HuH-7.5 (cell line): ENCODE data around the gene GADD45G.

Source experiments
- DNase-seq: peaks from one replicate; pipeline ENCODE4 v3.0.0; 2011; ENCODE audit warnings: low spot score

Gene GADD45G, protein sequence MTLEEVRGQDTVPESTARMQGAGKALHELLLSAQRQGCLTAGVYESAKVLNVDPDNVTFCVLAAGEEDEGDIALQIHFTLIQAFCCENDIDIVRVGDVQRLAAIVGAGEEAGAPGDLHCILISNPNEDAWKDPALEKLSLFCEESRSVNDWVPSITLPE

DNA sequence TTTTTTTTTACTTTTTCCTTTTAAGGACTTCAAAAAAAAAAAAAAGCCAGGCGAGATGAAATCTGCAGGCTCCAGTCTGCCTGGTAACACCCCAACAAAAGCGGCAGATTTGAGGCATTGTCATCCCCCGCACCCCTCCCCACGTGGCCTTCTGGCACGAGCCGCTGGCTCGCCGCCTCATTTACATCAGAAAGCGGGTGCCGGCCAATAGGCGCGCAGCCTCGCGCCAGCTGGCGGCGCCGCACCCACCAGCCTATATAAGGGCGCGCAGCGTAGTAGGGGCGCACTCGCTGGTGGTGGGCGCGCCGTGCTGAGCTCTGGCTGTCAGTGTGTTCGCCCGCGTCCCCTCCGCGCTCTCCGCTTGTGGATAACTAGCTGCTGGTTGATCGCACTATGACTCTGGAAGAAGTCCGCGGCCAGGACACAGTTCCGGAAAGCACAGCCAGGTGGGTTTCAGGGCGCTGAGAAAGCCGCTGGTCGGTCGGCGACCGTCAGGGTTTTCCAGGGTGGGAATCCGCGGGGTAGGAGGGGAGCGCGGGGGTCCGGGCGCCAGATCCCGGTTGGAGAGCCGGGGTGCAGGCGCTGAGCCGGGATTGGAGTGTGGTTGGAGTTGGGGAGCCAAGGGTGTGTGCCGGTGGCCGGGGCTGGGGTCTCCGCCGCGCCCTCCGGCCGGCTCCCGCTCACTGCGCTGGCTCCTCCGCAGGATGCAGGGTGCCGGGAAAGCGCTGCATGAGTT lies at the start of gene GADD45G:
Gene GADD45G (plus strand): TSS at position 284 of the 736 bp plus-strand sequence. CDS start 110 bp downstream, at position 394.
- peak; percentile 67 for DNase-seq

DNA sequence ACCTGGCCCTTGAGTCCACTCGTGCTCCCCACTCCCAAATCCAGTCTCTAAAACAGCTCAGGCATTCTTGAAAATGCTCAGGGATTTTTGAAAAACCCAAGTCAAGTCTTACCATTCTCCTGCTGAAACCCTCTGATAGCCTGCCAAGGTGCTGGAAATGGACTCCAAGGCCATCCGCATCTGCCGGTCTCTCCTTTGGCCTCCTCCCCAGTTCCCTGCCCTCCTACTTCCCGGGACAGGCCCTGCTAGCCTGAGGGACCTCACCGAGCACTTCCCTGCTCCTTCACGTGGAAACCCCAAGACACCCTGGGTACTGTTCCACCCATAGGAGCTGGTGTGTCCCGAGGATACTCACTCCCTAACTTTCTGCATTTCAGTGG lies 49.8 kb upstream of the GADD45G start:
- DNase-seq: no peak

DNA sequence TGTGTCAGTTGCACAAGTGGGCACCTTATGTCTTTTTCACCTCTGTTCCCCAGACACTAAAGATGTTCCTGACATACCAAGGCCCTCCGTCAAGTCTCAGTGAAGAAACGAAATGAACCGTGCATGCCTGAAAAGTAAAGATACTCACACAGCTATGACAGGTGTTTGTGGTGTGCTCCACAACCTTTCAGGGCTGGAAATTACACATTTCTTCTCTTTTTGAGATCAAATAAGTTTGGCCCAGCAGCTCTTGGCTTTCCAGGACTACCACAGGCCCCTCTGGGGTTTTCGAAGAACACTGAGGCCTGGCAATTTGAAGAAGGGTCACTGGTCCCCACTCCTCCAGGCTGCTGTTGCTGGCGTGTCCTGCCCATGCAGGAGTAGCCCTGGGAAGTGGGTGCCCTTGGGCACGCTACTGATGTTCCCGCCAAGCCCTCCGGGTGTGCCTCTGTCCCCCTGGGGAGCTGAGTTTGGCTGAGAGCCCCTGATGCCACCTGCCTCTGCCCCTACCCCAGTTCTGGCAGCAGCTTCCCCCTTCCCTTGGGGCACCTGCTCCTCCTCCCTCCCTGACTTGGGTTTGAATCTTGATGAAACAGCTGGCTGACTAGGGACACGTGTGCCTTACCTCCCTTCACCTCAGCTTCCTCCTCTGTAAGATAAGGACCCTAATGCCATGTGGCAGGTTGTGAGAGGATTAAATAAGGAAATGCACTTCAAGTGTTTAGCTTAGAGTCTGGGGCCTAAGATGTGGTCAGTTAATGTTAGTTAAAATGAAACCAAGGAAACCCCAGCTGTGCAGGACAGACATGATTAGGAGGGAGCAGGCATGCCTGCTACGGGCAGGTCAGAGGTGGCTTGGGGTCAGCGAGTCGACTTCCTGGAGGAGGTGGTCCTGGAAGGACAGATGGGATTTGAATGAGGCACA lies 49.1 kb upstream of the GADD45G start:
- no peak for DNase-seq

DNA sequence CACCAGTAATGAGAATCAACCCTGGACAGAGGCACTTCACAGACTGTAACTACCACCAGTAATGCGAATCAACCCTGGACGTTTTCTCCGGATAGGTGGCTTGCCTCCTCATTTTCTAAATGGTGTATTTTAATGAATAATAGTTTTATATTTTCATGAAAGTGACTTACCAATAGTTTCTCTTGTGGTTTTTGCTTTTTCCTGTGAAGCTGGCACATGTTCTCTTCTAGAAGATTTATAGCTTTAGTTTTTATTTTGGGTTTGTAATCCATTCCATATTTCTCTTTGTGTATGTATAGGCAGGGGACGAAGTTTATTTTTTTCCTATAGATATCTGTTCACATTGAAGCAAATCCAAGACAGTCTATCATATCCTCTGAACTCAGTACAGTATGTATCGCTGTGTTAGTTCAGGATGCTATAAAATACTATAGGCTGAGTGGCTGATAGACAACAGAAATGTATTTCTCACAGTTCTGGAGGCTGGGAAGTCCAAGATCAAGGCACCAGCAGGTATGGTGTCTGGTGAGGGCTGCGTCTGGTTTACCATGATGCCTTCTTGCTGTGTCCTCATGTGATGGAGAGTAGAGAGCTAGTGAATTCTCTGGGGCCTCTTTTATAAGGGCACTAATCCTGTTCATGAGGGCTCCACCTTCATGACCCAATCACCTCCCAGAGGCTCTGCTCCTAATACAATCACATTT lies 46.5 kb upstream of the GADD45G start:
- no peak for DNase-seq

DNA sequence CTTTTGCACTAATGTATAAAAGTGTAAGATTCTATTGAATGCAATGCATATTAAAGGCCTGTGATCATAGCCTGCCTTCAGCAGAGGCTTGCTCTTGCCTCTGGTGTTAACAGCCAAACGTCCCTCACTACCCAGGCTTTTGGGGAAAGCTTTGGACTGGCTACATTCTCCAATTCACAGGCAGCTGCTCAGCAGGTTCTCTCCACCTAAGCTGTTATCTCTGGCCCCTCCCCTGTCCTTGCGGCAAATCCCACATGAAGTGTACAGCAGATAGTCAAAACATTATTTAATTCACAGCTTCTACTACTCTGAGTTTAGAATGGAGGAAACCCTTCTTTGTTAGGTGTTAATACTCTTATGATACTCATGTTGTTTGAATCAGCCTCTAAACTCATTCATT lies 45.9 kb upstream of the GADD45G start:
- DNase-seq: no peak

DNA sequence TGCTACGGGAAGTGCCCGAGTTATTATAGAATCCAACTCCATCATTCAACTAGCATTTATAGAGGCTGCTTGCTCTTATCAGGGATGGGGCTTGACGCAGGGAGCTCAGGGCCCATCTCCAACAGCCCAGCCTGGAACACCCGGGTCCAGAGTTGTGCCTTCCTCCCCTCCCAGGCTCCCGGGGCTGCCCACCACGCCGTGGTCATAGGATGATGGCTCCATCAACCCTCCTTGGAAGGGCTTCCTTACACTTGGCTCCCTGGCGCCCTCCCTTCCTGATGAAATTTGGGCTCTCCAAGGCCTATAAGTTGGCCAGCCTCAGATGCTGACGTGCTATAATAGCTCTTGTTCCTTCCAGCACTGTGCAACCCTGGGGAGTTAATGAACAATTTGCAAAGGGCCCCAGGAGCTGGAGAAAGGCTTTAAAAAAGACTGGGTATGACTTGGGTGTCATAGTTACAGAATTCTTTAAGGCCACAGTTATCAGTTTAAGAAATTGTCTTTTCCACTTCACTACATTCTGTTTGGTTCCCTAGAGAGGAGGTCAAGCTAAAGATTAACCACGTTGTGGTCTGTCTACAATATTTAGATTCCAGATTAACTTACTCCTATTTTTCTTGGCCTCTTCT lies 42.5 kb upstream of the GADD45G start:
- no peak for DNase-seq

DNA sequence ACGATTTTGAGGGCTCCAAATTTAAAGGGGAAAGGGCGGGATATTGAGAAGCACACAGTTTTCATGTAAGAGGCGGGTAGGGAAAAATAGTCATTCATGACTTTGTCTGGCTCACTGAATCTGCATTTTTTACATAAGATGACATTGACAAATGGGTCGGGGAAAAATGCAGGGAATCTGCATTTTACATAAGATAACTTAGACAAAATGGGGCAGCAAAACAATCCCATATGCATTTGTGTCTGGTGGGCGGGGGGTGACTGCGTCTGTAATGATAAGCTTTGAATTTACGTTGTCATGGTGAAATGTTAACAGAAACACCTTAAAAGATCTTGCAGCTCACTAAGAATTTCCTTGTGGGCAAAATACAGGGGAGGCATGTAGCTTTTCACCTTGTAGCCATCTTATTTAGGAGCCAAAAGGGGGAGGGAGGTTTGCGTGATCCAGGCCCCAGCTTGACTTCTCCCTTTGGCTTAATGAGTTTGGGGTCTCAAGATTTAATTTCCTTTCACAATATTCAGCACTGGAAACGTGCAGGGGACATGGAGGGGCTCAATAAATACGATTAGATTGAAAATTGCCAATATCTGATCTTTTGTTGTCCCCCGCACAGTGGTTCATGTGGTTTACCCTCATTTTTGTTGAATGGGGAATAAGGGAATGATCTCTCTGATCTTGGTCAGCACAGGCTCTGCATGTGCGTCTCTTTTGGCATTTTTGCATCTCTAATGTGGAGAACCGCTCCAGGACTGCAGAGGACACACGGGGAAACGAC lies 41.1 kb upstream of the GADD45G start:
- no peak for DNase-seq

DNA sequence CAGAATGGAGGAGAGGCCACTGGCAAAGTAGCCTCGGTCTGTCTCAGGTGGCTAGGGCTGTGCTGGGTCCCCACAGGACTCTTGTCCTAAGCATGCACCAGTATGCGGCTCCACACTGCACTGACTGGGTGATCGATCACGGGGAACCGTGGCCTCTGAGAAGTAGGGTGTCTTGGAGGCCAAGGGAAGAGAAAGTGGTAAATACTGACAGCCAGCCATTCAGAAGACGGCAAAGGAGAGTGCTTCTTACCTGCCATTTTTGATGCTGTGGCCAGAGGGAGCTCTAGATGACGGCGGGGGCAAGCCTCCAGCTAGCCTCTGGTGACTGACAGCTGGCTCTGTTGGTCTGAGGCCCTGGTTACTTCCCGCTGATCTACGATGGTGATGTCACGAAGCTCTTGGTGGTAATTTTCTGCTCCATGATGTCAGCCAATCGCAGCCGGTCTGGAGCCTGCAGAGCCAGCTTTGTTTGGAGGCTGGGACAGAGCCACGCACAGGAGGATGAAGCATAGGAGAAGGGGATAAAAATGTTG lies 40.4 kb upstream of the GADD45G start:
- peak; percentile 41 for DNase-seq

DNA sequence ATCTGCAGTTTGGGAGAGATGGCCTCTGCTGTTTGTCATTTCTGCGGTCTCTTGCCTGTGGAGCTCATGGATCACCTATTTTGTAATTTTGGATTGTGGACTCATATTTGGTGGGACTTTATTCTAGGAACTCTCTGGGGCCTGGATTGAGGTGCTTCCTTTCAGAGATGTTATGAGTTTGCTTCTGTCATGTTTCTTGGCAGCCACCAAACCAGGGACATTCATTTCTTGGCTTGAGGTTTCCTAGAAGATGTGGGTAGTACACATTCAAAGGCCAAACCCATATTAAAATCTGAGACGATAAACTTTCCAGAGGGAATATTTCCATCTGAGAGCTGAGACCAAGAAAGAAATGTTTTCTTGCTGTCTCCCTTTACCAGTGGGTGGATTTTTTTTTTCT lies 37.2 kb upstream of the GADD45G start:
- DNase-seq: no peak

DNA sequence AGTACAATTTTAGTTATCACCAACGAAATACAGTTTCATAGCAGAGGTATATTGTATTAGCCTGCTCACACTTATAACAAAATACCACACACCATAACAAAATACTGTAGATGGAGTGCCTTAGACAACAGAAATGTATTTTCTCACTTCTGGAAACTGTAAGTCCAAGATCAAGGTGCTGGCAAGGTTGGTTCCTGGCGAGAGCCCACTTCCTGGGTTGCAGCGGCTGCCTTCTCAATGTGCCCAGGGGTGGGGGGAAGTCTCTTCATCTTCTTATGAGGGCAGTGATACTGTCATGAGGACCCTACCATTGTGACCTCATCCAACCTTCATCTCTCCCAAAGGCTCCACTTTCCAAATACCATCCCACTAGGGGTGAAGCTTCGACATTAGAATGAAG lies 30.5 kb upstream of the GADD45G start:
- DNase-seq: no peak

DNA sequence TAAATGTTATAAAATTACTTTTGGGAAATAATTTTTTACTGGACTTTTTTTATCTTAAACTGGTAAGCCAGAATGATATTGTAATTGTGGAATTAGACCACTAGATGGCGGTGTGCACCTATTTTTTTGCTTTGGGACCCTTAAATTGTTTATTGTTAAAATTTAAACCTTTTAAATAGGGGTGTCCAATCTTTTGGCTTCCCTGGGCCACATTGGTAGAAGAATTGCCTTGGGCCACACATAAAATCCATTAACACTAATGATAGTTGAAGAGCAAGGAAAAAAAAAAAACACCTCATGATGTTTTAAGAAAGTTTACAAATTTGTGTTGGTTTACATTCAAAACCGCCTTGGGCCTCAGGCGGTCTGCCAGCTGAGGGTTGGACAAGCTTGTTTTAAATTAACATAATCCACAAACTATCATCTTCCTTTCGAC lies 28.4 kb upstream of the GADD45G start:
- no peak for DNase-seq

DNA sequence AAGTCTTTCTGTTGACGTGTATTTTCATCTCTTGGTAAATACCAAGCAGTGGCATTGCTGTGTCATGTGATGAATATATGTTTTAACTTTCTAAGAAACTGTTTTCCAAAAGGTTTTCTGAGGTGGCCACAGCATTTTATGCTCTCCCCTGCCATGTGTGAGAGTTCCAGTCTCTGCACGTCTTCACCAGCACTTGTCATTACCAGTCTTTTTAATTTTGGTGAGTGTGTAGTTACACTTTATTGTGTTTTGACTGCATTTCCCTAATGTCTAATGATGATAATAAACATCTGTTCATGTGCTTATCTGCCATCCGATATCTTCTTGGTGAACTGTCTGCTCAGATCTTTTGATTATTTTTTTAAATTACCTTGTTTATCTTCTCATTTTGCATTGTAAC lies 27.4 kb upstream of the GADD45G start:
- no peak for DNase-seq

DNA sequence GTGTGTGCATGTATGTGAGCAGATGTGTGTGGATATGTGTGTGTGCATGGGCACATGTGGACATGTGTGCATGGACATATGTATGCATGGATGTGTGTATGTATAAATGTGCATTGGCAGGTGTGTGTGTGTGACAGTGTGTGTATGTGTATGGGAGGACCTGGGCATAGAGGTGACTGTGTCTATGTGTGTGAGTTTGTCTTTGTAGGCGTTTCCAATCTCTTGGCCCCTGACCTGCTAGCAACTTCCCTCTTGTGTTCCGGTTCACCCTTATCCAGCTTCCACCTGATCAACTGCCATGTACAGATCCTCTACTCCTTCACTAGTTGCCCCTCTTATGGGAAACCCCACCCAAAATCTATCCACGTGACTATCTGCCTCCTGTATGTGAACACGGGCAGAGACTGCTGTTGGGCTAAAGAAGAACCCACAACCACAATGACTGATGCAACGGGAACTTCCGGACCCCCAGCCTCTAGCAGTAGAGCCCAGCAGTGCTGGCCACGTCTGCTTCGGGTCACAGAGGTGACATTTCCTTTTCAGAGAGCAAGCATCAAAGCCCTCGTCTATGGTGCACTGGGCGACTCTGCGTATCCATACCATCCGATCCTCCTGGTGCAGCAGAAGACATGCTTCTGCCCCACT lies 24.9 kb upstream of the GADD45G start:
- DNase-seq: no peak

DNA sequence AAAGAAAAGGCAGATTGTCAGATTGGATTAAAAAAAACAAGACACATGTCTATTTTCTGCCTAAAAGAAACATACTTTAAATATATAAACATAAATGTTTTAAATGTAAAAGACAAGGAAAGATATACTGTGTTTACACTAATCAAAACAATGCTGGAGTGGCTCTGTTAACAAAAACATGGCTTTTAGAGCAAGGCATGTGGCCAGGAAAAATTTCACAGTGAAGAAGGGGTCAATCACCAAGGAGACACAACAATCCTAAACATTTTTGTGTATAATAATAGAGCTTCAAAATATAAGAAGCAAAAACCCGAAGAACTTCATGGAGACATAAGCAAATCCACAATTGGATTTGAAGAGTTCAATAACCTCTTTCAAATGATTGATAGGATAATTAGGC lies 18.5 kb upstream of the GADD45G start:
- no peak for DNase-seq

DNA sequence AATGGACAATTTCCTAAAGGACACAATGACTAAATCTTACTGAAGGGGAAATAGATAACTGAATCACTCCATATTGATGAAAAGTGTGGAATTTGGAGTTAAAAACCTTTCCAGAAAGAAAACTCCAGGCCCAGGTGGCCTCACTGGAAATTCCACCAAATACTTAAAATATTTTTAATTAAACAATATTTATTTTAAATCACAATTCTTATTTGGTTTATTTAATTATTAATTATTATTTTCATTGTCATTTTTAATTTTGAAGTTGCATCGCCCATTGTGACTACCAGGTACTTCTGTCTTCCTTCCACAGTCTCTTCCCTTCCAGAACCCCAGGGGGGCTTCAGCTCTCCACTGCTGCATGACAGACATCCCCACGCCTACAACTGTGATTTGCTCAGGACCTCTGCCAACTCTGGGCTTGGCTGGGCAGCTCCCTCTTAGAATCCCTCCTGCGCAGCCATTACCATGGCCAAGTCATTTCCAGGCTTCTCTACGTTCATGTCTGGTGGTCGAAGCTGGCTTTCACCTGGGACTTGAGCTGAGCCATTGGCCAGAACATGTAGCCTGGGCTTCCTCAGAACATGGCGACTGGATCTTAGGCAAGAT lies 16.4 kb upstream of the GADD45G start:
- DNase-seq: no peak

DNA sequence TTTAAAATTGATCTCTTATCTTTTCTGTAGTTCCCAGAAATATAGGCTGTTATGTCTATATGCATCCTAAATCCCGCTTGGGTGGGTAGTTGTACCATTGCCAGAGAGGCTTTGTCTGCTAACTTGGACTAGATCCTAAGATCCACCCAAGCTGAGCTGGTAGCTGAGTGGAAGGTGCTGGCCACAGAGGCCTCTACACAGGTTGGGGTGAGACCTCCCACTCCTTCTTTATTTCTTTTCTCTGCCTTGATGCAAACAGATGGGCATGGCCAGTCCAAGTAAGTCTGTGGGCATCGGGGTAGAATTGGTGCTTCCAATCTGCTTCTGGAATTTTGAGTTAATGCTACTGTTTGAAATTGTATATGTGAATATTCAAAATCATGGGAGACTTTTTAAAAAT lies 14.4 kb upstream of the GADD45G start:
- no peak for DNase-seq

DNA sequence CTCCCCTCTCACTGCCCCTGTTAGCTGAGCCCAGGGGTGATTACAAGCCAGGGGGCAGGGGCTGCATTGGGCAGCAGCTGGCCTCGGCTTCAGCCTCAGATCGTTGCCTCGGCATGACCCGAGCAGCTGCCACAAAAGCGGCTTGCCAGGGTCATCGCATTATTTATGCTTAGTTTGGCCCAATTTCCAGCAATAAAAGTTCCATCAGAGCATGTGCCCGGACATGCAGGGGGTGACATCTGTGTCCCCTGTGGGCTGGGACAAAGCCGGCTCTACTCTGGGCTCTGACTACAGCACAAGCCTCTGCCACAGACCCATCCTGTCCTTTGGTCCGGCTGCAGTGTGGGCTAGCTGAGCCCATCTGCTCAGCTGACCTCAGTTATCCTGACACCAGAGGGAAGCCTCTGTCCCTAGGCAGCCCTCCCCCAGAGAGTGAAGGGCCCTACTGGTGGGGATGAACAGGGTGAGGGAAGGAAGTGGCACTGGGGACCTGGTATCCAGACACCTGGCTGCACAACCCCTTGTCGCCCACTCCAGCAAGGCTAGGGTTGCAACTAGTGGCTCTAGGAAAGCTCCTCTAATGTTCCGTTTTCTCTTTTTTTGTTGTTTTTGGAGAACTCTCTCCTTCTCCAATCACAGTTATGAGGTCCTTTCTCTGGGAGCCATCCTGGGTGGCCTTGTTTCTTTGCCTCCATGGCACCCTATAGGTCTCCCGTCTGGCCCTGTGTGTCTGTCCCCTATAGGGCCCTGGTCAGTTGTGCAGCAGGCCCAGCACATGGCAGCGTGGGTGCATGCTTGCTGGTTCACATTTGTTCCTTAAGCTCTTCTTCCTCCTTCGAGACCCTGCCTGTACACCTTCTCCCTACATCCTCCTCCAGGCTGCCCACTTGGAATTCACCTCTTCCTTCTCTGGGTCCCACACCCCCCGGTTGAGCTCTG lies 13.3 kb upstream of the GADD45G start:
- DNase-seq: no peak

DNA sequence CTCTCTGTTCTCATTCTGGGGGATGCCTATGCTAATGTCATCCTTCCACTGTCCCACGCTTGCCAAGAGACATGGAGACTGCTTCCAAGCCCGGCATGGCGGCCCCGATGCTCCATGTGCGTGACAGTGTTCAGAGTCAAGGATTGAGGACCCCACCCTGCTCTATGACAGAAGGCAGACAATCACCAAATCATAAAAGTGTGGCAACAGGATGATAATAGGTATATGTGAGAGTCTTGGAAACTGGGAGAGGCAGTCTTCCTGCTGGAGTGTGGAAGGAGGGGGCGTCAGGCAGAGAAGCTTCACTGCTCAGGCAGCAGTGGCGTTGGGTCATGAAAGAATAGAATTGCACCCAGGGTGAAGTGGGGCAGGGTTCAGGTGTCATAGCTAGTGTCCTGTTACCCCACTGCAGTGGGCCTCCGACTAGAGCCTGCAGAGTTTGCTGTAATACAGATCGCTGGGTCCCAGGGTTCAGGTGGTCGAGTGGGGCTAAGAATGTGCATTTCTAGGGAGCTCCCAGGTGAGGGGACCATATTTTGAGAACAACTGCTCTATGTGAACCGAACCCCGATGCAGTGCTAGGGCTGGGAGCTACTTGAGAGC lies 12.5 kb upstream of the GADD45G start:
- no peak for DNase-seq
